IMR-90 (cell line): ENCODE results near the gene ESAM. TPM values are rescaled to one million over a fixed set of nuclear protein-coding genes. Genes with fewer than 3 reads are reported as not detected.

ENCODE experiments used
- ATAC-seq: fragments of 200-7000 bp; cut with Tn5 transposase; 2 replicates; pipeline ENCODE4 v1.9.1; 2020; ENCODE audit warnings: low read depth, mild to moderate bottlenecking, moderate library complexity
- BruUV-seq: library from RNA; stranded (reverse); fragments of 400-500 nt; replicated peaks from 2 replicates; lab custom pipeline; 2021; lab: Mats Ljungman, UMichigan
- CTCF ChIA-PET: fragments of 300-600 bp; formaldehyde crosslinking; extraction: SDS; loops from one replicate; lab custom pipeline; 2021; ENCODE audit warnings: antibody characterized with exemption; lab: Yijun Ruan, JAX
- POLR2A ChIA-PET: fragments of 300-600 bp; sonication (Branson Sonifier 250); formaldehyde crosslinking; loops from one replicate; lab custom pipeline; 2022; ENCODE audit warnings: antibody characterized with exemption; ENCODE audit not compliant: unreplicated experiment; lab: Charles Lee
- DNase-seq: peaks from one replicate; pipeline ENCODE4 v3.0.0; 2013
- H2AFZ ChIP-seq: replicated peaks from 2 replicates; pipeline ENCODE3; 2013; ENCODE audit warnings: low read length, mild to moderate bottlenecking; ENCODE audit not compliant: poor library complexity
- H2AK5ac ChIP-seq: 2 replicates; pipeline ENCODE4 v1.6.1; 2013; ENCODE audit warnings: low read depth, low read length, inconsistent platforms
- H2AK9ac ChIP-seq: replicated peaks from 2 replicates; pipeline ENCODE3; 2013; ENCODE audit warnings: mild to moderate bottlenecking, low read depth, low read length, moderate library complexity; ENCODE audit not compliant: poor library complexity
- H2BK120ac ChIP-seq: 2 replicates; pipeline ENCODE4 v1.6.1; 2013; ENCODE audit warnings: low read depth, low read length, inconsistent platforms
- H2BK15ac ChIP-seq: 3 replicates; pipeline ENCODE4 v1.6.1; 2013; ENCODE audit warnings: low read depth, low read length, inconsistent platforms
- H2BK20ac ChIP-seq: 2 replicates; pipeline ENCODE4 v1.6.1; 2013; ENCODE audit warnings: low read depth, mild to moderate bottlenecking, inconsistent platforms, low read length, moderate library complexity
- H2BK5ac ChIP-seq: 2 replicates; pipeline ENCODE4 v1.6.1; 2013; ENCODE audit warnings: mild to moderate bottlenecking, low read depth, low read length, inconsistent platforms; ENCODE audit not compliant: poor library complexity, severe bottlenecking
- H3K14ac ChIP-seq: replicated peaks from 2 replicates; pipeline ENCODE4 v1.6.1; 2013; ENCODE audit warnings: low read depth, low read length, inconsistent platforms
- H3K18ac ChIP-seq: 2 replicates; pipeline ENCODE4 v1.6.1; 2013; ENCODE audit warnings: low read depth, low read length, control low read depth
- H3K23ac ChIP-seq: 2 replicates; pipeline ENCODE4 v1.6.1; 2013; ENCODE audit warnings: low read depth, low read length, inconsistent platforms
- H3K27ac ChIP-seq: 2 replicates; pipeline ENCODE4 v1.5.1; 2013; ENCODE audit warnings: mild to moderate bottlenecking, control low read depth, low read length; ENCODE audit not compliant: insufficient read depth
- H3K27me3 ChIP-seq: 2 replicates; pipeline ENCODE4 v1.6.1; 2013; ENCODE audit warnings: low read length; ENCODE audit not compliant: control insufficient read depth, insufficient read depth
- H3K36me3 ChIP-seq: 2 replicates; pipeline ENCODE4 v1.6.1; 2013; ENCODE audit warnings: low read length, mixed read lengths; ENCODE audit not compliant: control insufficient read depth, insufficient read depth
- H3K4ac ChIP-seq: 2 replicates; pipeline ENCODE4 v1.6.1; 2013; ENCODE audit warnings: low read depth, low read length, inconsistent platforms
- H3K4me1 ChIP-seq: 2 replicates; pipeline ENCODE4 v1.6.1; 2013; ENCODE audit warnings: low read length, mixed read lengths; ENCODE audit not compliant: control insufficient read depth, insufficient read depth
- H3K4me2 ChIP-seq: 2 replicates; pipeline ENCODE4 v1.6.1; 2013; ENCODE audit warnings: low read depth, mild to moderate bottlenecking, control low read depth, low read length, moderate library complexity
- H3K4me3 ChIP-seq: 2 replicates; pipeline ENCODE4 v1.5.1; 2013; ENCODE audit warnings: low read depth, mild to moderate bottlenecking, control low read depth, low read length, moderate library complexity; ENCODE audit not compliant: insufficient read depth
- H3K56ac ChIP-seq: 2 replicates; pipeline ENCODE4 v1.6.1; 2013; ENCODE audit warnings: low read length, inconsistent platforms; ENCODE audit not compliant: insufficient read depth; ENCODE audit errors: extremely low read depth
- H3K79me1 ChIP-seq, 2 experiments: 2 replicates each; pipeline ENCODE4 v1.6.1; 2013; ENCODE audit warnings: low read length in 2 of 2, inconsistent platforms in 1 of 2, low read depth in 1 of 2
- H3K9ac ChIP-seq: 2 replicates; pipeline ENCODE4 v1.6.1; 2013; ENCODE audit warnings: low read depth, low read length, control low read depth
- H3K9me1 ChIP-seq: 2 replicates; pipeline ENCODE4 v1.6.1; 2013; ENCODE audit warnings: low read length, inconsistent platforms; ENCODE audit not compliant: insufficient read depth
- H3K9me3 ChIP-seq: 2 replicates; pipeline ENCODE4 v1.6.1; 2013; ENCODE audit warnings: low read length; ENCODE audit not compliant: control insufficient read depth, insufficient read depth
- H4K20me1 ChIP-seq: 2 replicates; pipeline ENCODE4 v1.6.1; 2013; ENCODE audit warnings: low read length, inconsistent platforms; ENCODE audit not compliant: insufficient read depth
- H4K5ac ChIP-seq: 2 replicates; pipeline ENCODE4 v1.6.1; 2013; ENCODE audit warnings: mild to moderate bottlenecking, low read depth, low read length, control low read depth
- H4K8ac ChIP-seq, 2 experiments: 2 replicates each; pipeline ENCODE4 v1.6.1; 2013; ENCODE audit warnings: low read depth in 2 of 2, low read length in 2 of 2, control low read depth in 1 of 2, inconsistent platforms in 1 of 2
- H4K91ac ChIP-seq: 2 replicates; pipeline ENCODE4 v1.6.1; 2013; ENCODE audit warnings: low read depth, low read length, inconsistent platforms; ENCODE audit not compliant: insufficient read depth
- SMC3 ChIP-seq: fragments of 150-350 bp; IDR thresholded peaks from 2 replicates; pipeline ENCODE4 v1.6.1; 2016; ENCODE audit warnings: low read depth, mild to moderate bottlenecking, antibody characterized with exemption, low read length, moderate library complexity
- USF2 ChIP-seq: fragments of 150-350 bp; IDR thresholded peaks from 2 replicates; pipeline ENCODE4 v1.6.1; 2017; ENCODE audit warnings: mild to moderate bottlenecking, antibody characterized with exemption, low read length, low read depth
- WGBS, 2 experiments: methylation state at CpG; one replicate each; pipeline versions ENCODE4 v1.1.5 to v1.1.7; 2013; ENCODE audit warnings: missing lambda C conversion rate in 2 of 2; ENCODE audit not compliant: insufficient read length in 1 of 2; ENCODE audit errors: extremely low coverage in 2 of 2; 5-methylcytosine and 5-hydroxymethylcytosine counted together
- dilution Hi-C: fragments of 300-500 bp; cut with HindIII; formaldehyde crosslinking; loops from one replicate; pipeline ENCODE4 v1.14.3; 2018; ENCODE audit warnings: low sequenced_read_pairs; ENCODE audit not compliant: unreplicated experiment
- in situ Hi-C: fragments of 300-500 bp; cut with MboI; formaldehyde crosslinking; loops from 3 replicates; pipeline ENCODE4 v1.14.3; 2019; ENCODE audit warnings: low sequenced_read_pairs, inconsistent platforms, mixed read lengths
- intact Hi-C: fragments of 100-400 bp; cut with micrococcal nuclease; formaldehyde crosslinking; loops from 2 replicates; pipeline ENCODE4 v1.10.0; 2022
- polyA plus RNA-seq, 3 experiments: library from polyadenylated mRNA; depleted of rRNA; stranded (reverse); fragments of >200 nt; gene quantifications; 2 replicates each; pipeline ENCODE4 v1.2.3, GENCODE V29; 2012; ENCODE audit warnings: low replicate concordance in 1 of 3
- total RNA-seq: library from RNA; depleted of rRNA; stranded (reverse); fragments of >200 nt; gene quantifications from 2 replicates; pipeline ENCODE4 v1.2.3, GENCODE V29; 2012

ESAM gene
- total and polyA plus RNA-seq, 2 of the 4 experiments (the other 2 are of a cell fraction), result under 0.01 to 0.12 TPM

DNA sequence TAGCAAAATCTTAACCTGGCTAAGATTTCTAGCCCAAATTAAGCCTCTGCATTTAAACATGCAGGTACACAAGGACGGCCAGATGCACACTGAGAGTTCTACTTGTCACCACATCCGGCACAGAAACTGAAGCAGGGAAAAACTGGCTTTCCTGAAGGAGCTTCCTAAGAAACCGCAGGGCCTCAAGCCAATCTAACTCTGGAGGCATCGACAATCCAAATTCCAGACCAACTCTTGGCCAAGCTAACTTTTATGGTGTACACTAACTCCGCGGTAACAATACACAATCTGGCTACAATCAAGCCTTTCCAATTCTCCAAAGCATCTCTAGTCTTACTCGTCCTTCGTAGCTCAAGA, 36.9 kb upstream of the ESAM start:
- peak overlapping the region; percentile 100 for H2AFZ ChIP-seq
- no peaks in the 10 kb centered on the region for H3K9me1 ChIP-seq
- H2BK120ac ChIP-seq, result no peak overlapping the region
- BruUV-seq, result no TSS peak
- dilution Hi-C loops (no loop called here), in situ Hi-C loops (no loop called here), intact Hi-C loops (no loop called here)
- no peaks in the 10 kb centered on the region for H3K27me3 ChIP-seq
- H4K8ac ChIP-seq, result no peak overlapping the region; a peak in 1 of 4 replicates
- POLR2A ChIA-PET, result no interaction called here
- H3K56ac ChIP-seq, result 0 out of 2 replicates have a peak overlapping the region, but pooled peaks have one; percentile 19
- H3K27ac ChIP-seq, result peak overlapping the region; percentile 90
- H3K4me3 ChIP-seq, result peak overlapping the region; percentile 68
- H4K91ac ChIP-seq, result no peak overlapping the region
- H3K14ac ChIP-seq, result no peak overlapping the region
- no peaks in the 10 kb centered on the region for H3K36me3 ChIP-seq
- H2BK20ac ChIP-seq, result no peak overlapping the region
- peak overlapping the region; percentile 76 for H2AK9ac ChIP-seq
- DNase-seq (peak; percentile 77), ATAC-seq (0 out of 2 replicates have a peak, but pooled peaks have one; percentile 2)
- H2AK5ac ChIP-seq, result no peak overlapping the region
- 0% methylated on average over 3 of the region's 8 CpGs; no CpG with 5 or more reads in 1 of the 2 experiments for WGBS, 2 experiments
- peaks cover 34% of the 10 kb centered on the region for H4K20me1 ChIP-seq
- peak overlapping the region; percentile 24 for H3K4ac ChIP-seq
- H3K4me1 ChIP-seq, result peaks cover 4% of the 10 kb centered on the region
- peak overlapping the region; percentile 31; the same call in 1 of the 2 replicates for H4K5ac ChIP-seq
- H3K4me2 ChIP-seq, result peak overlapping the region; percentile 99
- H3K9ac ChIP-seq, result peak overlapping the region; percentile 82
- peak overlapping the region; percentile 46 for H2BK5ac ChIP-seq
- H3K79me1 ChIP-seq, result peaks cover 7 to 23% of the 10 kb centered on the region in 2 experiments
- CTCF ChIA-PET, result interaction anchor here (0.6 to 1.4 kb wide), 5 partner anchors 13 to 39 kb away, joined by 3 to 5 read pairs (median 3); no protein-coding TSS in a partner anchor
- H3K23ac ChIP-seq, result peak overlapping the region; percentile 66
- H2BK15ac ChIP-seq, result no peak overlapping the region
- H3K18ac ChIP-seq, result 0 out of 2 replicates have a peak overlapping the region, but pooled peaks have one; percentile 20
- TF ChIP-seq SMC3 (no peak), USF2 (no peak)
- H3K9me3 ChIP-seq, result no peaks in the 10 kb centered on the region
